BE2C (cell line): Measurements from ENCODE around the gene PDE9A.

Experiments used
- DNase-seq: peaks from one replicate; pipeline ENCODE4 v3.0.0-alpha.2; 2020
- H3K27me3 ChIP-seq: fragments of 250-450 bp; sonication (Bioruptor Pico); 2 replicates; pipeline ENCODE4 v1.5.1; 2020; ENCODE audit warnings: mild to moderate bottlenecking
- H3K36me3 ChIP-seq: fragments of 250-450 bp; sonication (Bioruptor Pico); 2 replicates; pipeline ENCODE4 v1.5.1; 2020; ENCODE audit warnings: mild to moderate bottlenecking
- H3K4me1 ChIP-seq: fragments of 250-450 bp; sonication (Bioruptor Pico); 2 replicates; pipeline ENCODE4 v1.5.1; 2020
- H3K4me3 ChIP-seq: 2 replicates; pipeline ENCODE4 v1.5.1; 2011; ENCODE audit warnings: low read depth, low read length
- H3K9me3 ChIP-seq: fragments of 250-450 bp; sonication (Bioruptor Pico); 2 replicates; pipeline ENCODE4 v1.5.1; 2020
- TF ChIP-seq, protein P1 (sequence below): IDR thresholded peaks from 2 replicates; pipeline ENCODE4 v1.5.1; 2012; ENCODE audit warnings: mild to moderate bottlenecking, low read depth, low read length

PDE9A gene

DNA sequence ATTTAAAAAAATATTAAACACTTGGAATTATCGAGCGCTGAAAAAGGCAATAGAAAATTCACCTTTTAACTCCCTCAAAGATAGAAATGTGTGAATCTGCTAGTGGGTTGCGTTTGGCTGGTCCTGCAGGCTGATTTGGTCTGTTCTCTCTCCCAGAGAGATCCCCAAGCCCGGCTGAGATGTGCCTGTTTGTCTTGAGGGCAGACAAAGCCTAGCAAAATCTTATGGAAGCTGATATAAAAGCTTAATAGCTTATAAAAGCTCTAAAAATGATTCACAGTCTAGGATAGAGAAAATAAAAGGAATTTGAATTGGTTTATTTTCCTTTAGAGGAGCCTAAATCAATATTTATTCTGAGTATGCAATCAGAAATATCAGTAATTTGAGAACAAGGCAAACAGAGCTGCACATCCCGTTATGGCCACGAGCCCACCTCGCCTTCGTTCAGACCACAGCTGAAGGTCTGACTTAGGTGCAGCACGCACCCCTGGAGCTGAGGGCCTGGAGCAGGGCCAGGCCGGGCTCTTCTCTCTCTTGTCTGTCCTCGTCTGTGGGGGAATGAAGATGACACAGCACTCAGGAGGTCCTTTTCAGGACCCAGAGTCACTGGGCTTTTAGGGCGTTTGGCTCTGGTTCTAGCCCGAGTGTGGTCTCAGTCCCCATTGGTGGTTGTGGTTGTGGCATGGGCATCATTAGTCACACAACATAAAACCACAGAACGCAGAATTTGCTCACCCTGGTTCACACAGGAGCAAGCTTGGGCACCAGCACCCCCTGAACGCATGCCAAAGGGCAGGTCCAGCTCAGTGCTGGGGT is 18.6 kb downstream of the PDE9A start:
- TF ChIP-seq, protein P1, sequence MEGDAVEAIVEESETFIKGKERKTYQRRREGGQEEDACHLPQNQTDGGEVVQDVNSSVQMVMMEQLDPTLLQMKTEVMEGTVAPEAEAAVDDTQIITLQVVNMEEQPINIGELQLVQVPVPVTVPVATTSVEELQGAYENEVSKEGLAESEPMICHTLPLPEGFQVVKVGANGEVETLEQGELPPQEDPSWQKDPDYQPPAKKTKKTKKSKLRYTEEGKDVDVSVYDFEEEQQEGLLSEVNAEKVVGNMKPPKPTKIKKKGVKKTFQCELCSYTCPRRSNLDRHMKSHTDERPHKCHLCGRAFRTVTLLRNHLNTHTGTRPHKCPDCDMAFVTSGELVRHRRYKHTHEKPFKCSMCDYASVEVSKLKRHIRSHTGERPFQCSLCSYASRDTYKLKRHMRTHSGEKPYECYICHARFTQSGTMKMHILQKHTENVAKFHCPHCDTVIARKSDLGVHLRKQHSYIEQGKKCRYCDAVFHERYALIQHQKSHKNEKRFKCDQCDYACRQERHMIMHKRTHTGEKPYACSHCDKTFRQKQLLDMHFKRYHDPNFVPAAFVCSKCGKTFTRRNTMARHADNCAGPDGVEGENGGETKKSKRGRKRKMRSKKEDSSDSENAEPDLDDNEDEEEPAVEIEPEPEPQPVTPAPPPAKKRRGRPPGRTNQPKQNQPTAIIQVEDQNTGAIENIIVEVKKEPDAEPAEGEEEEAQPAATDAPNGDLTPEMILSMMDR, result no peak
- Histone ChIP-seq H3K4me1 (peaks cover 26% of the 10 kb centered on the region), H3K36me3 (no peaks in the 10 kb centered on the region; the same call in 1 of the 2 replicates), H3K27me3 (no peaks in the 10 kb centered on the region), H3K4me3 (no peak overlapping the region), H3K9me3 (no peaks in the 10 kb centered on the region)
- no peak for DNase-seq

DNA sequence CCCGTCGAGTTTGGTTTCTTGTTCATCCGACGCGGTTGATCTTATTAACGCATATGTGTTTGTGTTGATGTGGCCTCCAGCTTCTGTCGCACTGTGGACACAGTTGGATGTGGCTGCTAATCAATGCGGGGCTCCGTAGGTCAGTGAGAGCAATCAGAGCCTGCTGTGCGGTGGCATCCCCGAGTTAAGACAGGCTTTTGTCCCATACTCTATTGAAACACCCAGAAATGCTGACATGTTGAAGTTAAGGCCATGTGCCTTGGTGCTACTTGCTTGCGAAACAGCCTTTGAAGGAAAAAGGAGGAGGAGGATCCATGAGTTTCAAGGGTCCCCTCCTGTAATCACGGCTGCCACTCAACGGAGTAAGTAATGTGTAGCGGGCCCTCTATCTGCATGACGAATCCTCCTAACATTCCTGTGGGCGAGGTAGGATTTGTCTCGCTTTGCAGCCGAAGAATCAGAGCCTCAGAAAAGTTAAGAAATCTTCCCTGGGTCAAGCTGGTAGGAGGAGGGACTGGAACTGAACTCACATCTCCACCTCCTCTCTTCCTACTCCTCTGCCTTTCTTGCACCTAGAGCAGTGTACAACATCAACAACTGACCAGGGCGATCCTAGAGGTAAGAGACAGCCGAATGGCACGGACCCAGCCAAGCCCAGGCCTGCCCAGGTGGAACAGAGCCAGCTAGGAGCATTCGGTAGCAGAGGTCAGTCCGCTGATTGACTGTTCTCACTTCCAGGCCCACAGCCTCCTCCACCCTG is 19.5 kb downstream of the PDE9A start:
- peaks cover 29% of the 10 kb centered on the region for H3K4me1 ChIP-seq
- no peaks in the 10 kb centered on the region; the same call in 1 of the 2 replicates for H3K36me3 ChIP-seq
- DNase-seq, result no peak
- no peaks in the 10 kb centered on the region for H3K27me3 ChIP-seq
- no peaks in the 10 kb centered on the region for H3K9me3 ChIP-seq
- no peak overlapping the region for H3K4me3 ChIP-seq
- TF ChIP-seq, protein P1, result no peak

DNA sequence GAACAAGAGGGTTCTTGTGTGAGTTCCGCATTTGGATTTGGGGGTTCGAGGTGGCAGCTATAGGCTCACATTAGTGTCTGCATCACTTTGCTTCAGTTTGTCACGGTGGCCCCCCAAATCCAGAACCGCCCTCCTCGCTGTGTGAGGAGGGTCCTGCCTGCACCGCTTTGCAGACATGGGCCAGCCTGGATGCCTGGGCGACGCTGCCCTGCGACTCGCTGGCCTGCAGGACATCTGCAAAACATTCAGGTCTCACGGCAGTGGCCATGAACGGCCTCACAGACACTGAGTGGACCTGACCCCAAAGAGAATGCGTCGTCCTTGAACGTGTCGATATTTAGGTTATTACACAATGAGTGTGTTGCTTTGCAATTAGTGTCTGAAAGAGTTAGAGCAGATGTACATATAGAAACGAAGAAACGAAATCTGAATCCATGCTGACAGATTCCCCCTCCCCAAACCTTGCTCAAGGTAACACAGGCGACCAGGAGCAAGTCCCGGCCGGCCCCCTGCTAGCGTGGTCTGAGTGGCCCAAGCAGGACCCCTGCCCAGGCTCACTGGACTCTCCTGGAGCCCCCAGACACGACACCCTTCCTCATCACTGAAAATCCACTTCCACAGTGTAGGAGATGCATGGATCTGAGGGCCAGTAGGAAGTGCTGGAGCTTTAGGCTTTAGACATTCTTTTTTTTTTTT is 20.4 kb downstream of the PDE9A start:
- peak overlapping the region; percentile 39 for H3K4me3 ChIP-seq
- no peaks in the 10 kb centered on the region for H3K27me3 ChIP-seq
- no peak for DNase-seq
- TF ChIP-seq, protein P1, result no peak
- H3K9me3 ChIP-seq, result no peaks in the 10 kb centered on the region
- H3K4me1 ChIP-seq, result peaks cover 37% of the 10 kb centered on the region
- no peaks in the 10 kb centered on the region; the same call in 1 of the 2 replicates for H3K36me3 ChIP-seq

DNA sequence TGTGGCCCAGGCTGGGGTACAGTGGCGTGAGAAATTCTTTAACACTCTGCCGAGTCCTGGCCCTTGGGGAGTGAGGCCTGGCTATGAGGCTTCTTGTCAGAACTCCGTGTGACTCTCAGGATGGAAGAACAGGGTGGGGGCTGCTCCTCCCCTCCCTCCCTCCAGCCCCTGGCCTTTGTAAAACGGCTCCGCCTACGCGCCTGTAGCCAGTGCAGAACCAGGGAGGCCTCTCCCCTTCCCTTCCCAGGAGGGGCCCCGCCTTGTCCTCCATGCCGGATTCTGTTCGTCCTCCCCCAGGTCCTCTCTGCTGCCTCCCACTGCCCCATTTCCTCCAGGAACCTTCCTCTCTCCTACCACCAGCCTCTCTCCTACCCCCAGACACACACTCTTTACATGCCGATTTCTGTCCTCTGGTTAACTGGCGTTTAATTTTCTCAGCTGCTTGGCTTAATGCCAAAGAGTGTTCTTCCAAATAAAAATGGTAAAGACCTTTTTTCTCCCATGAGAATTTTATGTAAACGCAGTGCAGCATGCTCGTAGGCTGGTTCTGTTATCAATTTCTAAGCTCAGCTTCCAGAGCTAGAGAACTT is 21.0 kb downstream of the PDE9A start:
- Histone ChIP-seq H3K36me3 (no peaks in the 10 kb centered on the region; the same call in 1 of the 2 replicates), H3K27me3 (no peaks in the 10 kb centered on the region), H3K9me3 (no peaks in the 10 kb centered on the region), H3K4me3 (peak overlapping the region; percentile 39), H3K4me1 (peaks cover 37% of the 10 kb centered on the region)
- TF ChIP-seq, protein P1, result peak; percentile 17; the same call in 1 of the 2 replicates
- peak; percentile 77 for DNase-seq

DNA sequence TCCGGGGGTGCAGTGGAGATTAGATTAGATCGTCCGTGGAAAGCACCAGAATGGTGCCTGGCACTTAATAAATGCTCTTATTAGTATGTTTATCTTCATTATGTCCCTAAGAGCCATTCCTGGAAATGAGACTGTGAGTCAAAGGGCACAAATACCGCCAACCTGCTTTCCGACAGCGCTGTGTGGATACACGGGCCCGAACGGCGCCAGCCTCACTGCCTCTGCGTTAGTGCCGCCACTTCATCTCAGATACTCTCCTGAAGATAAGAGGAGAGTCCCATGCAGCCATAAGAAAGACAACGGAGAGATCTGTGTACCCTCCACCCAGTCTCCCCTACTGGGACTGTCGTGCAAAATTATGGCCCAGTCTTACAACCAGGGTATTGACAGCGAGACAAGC is 22.0 kb downstream of the PDE9A start:
- peak overlapping the region; percentile 39 for H3K4me3 ChIP-seq
- H3K36me3 ChIP-seq, result no peaks in the 10 kb centered on the region
- H3K9me3 ChIP-seq, result no peaks in the 10 kb centered on the region
- DNase-seq, result peak; percentile 50
- no peaks in the 10 kb centered on the region for H3K27me3 ChIP-seq
- peaks cover 36% of the 10 kb centered on the region for H3K4me1 ChIP-seq
- TF ChIP-seq, protein P1, result no peak
